ACHN (cell line): ENCODE results near the gene MRE11.

Experiments
- DNase-seq: peaks from one replicate; pipeline ENCODE4 v3.0.0-alpha.2; 2015
- in situ Hi-C: cut with HindIII; loops from 2 replicates; pipeline ENCODE4 v1.10.0; 2017; ENCODE audit warnings: low sequenced_read_pairs, low pct_ligation_motif_present, low pct_unique_long_range_greater_than_20kb

MRE11 gene

DNA sequence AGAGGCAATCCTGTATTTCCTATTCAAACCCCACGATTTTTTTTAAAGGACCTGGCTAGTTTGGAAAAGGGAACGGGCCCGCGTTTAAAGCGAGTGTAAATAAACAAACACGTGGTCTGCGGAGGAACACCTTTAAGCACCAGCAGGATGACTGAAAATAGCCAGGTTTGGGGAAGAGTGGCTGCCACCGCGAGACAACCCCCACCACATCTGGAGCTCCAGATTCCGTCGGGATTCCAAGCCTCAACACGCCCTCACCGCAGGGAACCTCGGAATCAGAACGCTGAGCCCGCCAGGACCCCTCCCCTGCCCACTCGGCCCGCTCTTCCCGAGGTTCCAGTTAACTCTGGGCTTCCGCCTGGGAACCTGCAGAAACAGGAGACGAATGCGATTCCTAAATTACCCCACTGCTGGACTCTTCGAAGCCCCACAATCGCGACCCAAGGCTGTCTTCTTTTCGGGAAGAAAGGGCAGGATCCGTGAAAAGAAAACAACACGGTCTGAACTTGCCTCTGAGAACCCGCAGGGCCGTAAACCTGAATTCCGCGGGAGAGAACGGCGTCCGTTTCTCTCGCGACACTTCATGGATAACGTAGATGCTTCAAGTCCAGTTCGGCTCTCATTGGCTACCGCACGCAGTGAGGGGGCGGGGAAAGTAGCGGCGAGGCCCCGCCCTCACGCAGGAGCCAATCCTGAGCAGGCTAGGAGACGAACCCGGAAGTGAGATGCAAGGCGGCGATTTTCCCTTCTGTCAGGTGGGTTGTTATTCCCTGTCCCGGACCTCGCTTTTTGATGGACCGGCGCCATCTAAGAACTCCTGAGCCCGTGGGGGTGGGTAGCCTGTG, at the start of gene MRE11, which contains the start of gene ANKRD49:
Gene MRE11 (minus strand): TSS at position 564 of the 845 bp plus-strand sequence. CDS start 1,043 bp downstream, outside the sequence.
Gene ANKRD49 (plus strand): TSS at position 704 of the 845 bp plus-strand sequence. CDS start 2,710 bp downstream, outside the sequence.
- peak; percentile 97 for DNase-seq
- in situ Hi-C loops = no loop called here

DNA sequence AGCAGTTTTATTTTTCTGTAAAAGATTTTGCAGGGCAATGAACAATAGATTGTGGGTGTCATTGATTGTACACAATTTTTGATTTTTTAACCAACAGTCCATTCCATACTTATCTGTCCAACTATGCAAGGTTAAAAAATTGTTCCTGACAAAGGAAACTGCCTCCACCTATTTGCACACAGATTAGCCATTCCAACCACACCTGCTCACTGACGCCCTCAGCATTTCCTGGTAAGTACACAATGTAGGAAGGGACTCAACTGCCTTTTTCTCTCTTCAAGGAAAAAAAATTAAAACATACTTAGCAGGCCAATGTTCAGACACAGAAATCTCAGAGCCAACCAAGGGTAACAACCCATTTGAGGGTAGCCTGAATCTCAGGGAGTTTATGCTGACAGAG, 45.8 kb upstream of the MRE11 start:
- in situ Hi-C loops = no loop called here
- DNase-seq = no peak

DNA sequence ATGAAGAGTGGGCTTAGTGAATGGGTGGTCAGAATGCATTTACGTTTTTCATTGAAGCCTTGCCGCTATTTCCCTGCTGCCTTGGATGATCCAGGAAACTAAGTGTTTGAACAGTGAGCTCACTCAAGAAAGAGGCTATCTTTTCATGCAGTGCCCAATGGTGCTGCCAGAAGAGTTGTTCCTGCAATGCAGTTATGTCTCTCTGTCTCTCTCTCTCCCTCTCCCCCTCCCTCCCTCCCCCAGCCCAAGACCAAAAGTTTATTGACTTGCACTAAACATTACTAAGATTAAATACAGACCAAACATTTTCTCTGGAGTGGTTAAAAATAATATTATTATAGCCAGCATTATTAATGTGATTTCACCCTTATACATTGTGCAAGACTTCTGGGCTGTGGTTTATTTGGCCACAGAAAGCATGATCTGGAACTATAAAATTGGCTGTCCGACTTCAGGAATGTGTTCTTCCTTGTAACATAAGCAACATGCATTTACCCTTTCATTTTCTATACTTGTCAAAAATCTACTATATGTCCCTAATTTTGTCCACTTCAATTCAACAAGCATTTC, 43.5 kb upstream of the MRE11 start:
- in situ Hi-C loops = no loop called here
- no peak for DNase-seq

DNA sequence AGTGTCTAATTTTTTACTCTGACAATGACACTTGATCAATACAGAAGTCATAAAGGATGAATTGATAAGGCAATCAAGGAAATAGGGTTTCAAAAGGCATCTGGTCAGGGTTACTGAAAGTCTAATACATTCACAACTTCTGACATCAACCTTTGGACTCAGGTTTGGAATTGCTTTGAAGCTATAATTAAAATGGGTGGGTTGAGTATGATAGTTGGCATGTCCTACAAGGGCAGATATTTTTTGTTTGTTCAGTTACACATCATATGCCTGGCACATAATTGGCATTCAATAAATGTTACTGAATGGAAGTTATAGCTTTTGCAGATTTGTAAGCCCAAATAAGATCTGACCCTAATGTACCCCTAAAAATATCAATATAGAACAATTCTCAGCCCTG, 42.7 kb upstream of the MRE11 start:
- in situ Hi-C loops = no loop called here
- no peak for DNase-seq

DNA sequence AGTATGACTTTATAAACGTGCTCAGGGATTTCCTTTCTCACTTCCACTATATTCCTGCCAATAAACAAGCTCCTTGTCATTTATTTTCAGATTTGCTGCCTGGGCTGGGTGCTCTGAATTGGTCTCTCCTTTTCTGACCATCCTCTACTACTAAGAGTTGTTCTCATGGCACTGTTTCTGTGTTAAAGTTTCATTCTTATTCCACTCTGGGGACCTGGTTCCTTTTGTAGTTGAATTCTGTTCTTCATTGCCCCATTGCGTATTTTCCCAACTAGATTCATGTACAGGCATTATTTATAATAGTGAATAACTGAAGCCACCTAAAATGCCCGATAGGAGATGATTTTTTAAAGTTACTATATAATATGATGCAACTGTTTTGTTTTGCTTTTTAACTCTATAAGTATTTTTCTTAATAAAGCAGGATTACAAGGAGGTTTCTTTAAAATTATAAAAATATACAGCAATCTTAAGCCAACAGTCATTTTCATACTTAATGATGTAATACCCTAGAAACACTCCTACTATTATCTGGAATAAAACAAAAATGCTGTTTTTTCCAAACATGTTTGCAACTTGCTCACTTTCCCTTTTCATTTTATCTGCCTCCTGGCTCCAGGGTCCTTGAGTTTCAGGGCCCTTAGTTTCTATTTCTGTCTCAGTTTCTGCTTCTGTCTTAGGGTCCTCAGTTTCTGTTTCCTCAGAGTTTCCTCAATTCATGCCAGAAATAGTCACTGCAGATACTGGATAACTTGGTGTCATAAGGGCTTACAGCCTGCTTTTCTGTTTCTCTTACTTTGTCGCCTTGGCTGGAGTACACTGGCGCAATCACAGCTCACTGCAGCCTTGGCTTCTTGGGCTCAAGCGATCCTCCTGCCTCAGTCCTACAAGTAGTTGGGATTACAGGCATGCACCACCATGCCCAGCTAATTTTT, 40.3 kb upstream of the MRE11 start:
- in situ Hi-C loops = no loop called here
- DNase-seq = no peak

DNA sequence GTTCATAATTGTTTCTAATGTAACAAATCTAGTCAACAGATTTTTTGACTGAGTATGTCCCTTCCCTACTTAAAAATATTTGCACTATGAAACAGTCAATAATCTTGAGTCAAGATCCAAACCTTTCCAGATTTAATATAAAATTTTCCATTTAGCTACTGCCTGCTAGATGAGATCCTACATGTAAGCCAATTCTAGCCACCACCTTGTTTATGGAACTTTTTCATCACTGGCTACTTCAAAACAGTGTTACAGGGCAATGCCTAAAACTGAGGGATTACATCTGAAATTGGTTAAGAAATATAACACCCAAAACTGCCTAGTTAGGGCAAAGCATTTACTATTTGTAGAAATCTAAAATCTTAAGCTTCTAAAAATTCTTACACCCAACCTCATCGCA, 39.6 kb upstream of the MRE11 start:
- no peak for DNase-seq
- in situ Hi-C loops = no loop called here

DNA sequence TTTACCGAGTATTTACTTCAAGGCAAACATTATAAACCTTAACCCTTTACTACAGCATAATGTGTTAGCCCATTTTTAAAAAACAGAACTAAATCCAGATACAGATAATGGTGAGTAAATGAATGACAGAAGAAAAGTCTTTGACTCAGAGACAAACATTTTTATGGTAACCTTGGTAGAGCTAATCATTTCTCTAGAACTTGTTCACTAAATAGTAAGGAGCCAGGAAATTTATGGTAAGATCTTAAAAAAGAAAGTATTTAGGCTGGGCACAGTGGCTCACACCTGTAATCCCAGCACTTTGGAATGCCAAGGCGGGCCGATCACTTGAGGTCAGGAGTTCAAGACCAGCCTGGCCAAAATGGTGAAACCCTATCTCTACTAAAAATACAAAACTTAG, 38.6 kb upstream of the MRE11 start:
- DNase-seq = no peak
- in situ Hi-C loops = no loop called here

DNA sequence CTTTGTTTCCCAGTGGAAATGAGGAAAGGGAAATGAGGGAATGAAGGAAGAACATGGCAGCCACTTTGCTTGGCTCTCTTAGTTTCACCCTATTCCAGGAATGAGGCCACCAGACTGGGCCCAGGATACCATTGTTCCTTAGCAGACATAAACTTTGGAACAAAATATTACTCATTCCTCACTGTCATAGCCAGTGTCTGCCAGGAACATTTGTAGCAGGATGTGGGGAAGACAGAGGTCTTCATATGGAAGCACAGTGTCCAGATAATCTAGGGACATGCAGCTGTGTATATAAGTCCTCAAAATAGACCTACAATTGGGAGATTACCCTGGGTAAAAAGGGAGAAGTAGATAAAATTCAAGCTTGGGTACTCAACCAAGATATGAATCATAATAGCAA, 34.9 kb upstream of the MRE11 start:
- no peak for DNase-seq
- in situ Hi-C loops = no loop called here

DNA sequence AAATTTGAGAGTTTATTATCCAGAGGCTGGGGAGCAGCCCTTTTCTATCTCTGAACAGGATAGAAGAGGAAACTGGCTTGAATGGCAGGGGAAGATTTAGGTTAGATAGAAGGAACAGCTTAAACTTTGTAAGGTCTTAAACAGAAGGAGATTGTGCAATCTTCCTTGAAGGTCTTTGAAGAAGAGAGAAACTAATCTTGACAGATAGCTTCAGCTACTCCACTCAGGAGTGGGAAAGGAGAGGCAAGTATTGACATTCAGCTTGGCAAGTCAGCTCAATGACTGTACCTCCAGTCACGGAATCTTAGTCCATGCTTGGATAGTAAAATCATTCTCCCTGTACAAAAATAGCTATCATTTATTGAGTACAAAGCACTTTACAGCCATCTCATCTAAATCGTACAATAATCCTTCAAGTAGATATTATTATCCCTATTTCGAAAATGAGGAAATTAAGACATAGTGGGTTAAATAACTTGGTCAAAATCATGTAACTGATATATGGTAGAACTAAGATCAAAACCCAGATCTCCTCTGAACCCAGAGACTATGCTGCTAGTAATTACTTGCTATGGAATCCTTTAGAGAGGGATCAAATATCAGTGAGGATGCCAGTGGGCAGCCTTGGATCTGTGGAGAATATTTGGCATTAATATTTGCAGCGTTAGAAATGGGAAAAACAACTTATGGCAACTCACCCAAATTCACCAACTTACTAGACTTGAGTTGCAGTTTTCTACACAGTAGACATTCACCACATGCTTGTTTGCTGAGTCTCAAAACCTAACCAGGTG, 33.2 kb upstream of the MRE11 start:
- in situ Hi-C loops = no loop called here
- no peak for DNase-seq

DNA sequence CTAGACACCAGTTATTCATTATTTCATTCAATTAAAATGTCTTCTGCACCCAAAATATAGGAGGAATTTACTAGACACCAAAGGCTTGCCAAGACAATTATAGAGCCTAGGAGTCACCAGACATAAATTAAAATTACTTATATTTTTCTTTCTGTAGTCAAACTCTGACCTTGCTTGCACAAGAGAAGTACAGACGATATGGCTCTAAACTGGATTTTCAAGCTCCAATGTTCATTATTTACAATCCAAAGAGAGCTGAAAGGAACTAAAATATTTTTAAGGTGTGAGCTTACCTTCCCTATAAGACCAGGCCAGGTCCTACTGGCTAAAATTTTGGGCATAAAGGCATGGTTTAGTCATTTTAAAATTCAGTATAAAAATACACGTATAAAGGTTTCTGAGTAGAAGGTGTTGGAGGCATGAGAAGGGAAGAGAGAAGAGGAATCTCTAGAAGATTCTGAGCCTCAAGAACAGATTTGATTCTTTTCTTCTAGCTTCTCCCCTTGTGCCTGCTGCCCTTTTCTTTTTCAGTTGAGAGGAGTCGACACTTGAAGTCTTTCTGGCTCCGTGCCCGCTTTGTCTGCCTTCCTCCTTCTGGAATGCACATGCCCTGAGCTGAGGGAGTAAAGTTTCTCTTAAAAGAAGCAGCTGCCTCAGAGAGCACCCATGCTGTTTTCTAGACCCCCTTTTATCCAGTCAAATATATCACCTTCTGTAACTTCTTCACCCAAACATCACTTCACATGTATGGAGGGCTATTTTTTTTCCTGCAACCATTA, 32.1 kb upstream of the MRE11 start:
- peak; percentile 40 for DNase-seq
- in situ Hi-C loops = no loop called here

DNA sequence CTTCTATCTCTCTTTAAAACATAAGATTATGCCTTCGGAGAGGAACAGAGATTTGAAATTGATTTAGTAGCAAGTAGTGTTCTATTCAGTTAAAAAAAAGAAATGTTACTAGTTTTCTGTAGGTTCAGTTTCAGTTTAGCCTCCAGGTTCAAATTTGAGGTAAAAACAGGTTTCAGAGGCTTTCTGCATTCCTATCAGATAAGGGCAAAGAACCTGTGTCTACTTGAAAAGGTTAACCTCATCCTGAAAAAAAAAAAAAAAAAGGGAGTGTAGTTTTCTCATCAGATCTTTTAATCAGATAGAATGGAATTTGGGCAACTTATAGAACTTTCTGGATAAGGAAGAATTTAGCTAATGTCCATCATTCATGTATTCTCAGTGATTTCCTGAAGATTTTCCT, 30.7 kb upstream of the MRE11 start:
- no peak for DNase-seq
- in situ Hi-C loops = no loop called here

DNA sequence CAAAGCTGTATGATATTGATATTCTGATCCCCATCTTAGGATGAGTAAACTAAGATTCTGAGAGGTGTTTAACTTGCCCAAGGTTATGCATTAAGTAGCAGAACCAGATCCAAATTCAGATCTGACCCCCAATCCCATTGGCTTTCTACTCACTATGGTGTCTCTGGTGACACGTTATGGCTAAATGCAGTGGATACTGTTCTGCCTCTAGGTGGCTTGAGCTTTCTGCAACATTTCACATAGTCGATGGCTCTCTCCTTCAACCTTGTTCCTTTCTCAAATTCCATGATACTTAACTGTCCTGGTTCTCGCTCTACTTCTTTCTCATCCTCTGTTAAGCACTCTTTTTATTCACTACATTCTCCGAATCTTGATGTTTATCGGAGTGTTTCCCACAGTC, 28.0 kb upstream of the MRE11 start:
- DNase-seq = peak; percentile 7
- in situ Hi-C loops = no loop called here

DNA sequence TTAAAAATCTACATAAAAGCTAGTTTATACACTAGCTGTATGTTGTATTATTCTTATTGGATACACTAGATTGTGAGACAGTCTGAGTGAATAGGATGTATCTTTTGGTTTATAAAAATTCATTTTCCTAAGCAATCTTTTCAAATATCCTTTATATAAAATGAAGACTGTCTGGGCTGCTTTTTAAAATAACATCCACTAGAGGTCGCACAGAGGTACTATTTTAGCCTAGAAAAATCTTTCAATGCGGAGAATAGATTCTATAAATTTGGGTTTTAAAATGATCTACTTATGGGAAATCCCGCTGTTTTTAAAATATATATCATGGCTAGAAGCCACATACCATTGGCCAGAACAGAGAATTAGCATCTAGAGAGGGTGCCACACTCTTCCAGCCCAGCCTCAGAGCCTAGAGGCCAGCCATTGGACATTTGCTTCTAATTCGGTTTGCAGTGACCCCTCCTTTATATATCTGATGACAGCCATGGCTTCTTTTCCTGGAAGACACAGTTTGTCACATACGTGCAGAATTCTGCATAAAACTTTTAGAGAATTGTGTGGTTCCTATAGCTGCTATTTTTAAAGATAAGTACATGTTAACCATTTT, 25.9 kb upstream of the MRE11 start:
- peak; percentile 32 for DNase-seq
- in situ Hi-C loops = no loop called here

DNA sequence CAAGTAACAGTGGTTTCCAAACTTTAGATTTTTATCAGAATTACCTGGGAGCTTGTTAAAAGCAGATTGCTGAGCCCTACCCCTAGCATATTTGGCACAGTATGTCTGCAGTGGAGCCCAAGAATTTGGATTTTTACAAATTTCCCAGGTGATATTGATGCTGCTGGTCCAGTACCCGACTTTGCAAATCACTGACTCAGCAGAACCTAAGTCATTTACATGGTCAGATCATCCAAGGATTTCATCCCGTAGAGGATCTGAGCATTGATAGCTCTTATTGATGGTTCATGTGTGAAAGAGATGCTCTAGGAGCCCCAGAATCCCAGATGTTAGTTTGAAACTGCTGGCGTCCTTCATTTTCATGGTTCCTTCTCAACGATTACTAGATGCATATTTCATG, 24.7 kb upstream of the MRE11 start:
- in situ Hi-C loops = no loop called here
- no peak for DNase-seq

DNA sequence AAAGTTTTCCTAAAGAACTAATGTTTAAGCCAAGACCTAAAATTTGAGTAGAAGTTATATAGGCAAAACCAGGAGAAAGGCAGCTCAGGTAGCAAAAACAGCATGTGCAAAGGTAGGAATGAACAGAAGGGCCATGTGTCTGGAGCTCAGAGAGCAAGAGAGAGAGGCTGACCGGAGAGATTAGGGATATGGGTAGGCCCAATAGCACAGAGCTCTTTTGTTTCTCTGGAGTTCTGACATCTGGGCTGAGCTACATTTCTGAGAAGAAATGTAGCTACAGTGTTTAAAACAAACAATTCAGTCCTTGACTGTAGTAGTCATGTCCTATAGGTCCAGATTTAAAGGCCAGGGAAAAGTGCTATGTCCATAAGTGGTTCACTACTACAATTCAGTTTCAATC, 23.1 kb upstream of the MRE11 start:
- DNase-seq = no peak
- in situ Hi-C loops = no loop called here

DNA sequence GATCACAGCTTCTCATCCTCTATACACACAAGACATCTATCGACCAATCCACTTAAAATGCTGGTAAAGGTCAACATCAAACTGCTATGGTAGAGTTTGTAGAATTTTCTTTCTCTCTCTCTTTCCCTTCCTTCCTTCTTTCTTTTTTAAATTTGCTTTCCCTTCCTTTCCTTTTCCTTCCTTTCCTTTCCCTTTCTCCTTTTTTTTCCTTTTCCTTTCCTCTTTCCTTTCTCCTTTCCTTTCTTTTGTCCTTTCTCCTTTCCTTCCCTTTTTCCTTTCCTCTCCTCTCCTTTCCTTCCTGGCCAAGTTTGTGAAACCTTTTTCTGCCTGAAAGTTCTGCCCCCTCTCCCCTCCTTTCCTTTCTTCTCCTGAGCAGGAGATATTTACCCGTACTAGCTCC, 21.8 kb upstream of the MRE11 start:
- in situ Hi-C loops = no loop called here
- DNase-seq = no peak

DNA sequence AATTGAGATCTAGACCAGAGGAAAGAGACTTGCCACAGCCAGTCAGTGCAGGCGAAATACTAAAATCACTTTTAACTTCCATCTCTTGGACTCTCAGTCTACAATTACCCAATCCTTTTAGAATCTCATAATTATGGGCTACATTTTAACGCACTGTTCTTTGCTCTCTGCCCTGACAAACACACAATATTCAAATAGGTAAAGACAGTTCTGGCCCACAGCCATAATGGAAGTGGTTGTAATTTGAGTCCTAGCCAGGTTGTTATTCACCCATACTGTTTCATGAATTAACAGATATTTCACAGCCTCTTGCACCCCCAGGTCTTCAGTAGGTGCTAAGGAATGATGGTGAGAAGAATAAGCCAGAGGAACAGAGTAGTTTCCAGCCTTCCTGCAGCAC, 19.4 kb upstream of the MRE11 start:
- in situ Hi-C loops = no loop called here
- DNase-seq = no peak
